ENCODE results near the gene SLC25A26. TPM values are rescaled to one million over a fixed set of nuclear protein-coding genes. Genes with fewer than 3 reads are reported as not detected.
"Not testable (repeated sequence)": the region's sequence is repeated elsewhere in the genome, so short reads cannot be mapped to it uniquely, and the experiment has no call there.

Gene SLC25A26
- polyA plus RNA-seq, 5 donors: 18.3 to 29.5 (median 24.3) TPM

DNA sequence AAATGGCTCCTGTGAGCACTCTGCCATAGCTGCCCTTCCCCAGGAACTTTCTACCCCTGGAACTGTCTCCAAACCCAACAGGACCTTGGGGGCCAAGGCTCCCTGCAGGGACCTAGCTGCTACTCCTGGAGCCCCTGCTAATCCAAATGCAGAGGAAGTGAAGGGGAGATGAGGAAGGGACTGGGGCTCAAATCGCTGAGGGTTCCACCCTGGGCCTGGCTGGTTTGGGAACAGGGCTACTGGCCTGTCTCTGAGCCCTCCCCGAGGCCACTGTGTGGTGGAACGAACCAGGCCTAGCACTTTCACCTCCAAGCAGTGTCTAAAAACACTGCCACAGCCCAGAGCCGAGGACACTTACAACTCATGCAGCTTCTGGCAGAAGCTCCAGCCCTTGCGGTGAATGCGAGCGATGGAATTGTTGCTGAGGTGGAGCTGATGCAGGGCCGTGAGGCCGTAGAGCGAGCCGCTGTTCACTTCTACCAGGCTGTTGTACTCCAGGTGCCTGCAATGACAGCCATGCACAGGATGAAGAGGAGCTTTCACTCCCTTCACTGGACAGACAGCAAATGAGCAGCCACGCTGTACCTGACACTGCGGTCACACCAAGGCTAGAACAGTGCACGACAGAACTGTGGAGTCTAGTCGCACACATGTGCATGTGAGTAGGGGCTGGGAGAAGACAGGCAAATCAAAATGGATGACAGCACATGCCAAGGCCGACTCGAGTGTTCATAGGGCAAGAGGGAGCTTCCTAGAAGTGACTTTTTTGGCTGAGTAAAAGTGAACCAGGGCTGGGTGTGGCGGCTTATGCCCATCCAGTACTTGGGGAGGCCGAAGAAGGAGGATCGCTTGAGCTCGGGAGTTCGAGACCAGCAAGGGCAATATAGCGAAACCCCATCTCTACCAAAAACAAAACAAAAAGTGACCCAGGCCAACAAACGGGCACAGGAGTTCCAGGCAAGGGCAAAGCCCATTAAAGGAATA lies 189.3 kb downstream of the SLC25A26 start:
- DNase-seq: no peak

DNA sequence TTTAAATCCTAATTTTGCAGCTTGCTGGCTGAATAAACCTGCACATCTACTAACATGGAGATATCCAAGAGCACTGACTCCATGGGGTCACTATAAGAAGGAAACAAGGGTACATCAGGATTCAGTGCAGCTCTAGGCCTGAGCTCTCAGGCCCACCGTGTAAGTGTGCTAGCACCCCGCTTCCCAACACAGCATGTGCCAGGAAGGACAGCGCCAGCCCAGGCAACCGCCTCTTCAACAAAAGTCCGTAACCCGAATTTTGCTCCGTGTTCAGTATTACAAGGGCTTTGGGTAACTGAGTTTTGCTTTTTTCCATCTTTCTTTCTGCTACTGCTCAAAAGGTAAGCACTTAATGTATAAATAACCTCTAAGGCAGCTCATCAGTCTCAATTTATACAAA lies 190.2 kb downstream of the SLC25A26 start:
- no peak for DNase-seq

DNA sequence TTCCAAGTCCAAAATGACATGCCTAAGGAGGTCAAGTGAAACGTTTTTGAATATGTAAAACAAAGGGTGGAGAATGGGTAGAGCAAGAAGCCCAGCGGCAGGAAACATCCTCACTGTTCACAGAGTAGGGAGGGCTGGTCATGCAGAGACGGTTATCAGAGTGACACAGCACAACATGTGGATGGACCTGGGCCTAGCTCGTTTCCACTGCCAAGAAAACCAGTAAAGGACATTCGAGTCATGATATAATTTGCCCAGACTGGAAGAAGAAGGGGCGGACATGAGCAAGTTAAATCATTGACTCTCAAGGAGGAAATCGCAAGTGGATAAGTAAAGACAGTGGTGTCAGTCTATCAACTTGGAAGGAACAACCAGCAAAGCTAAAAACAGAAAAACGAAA lies 190.7 kb downstream of the SLC25A26 start:
- no peak for DNase-seq

DNA sequence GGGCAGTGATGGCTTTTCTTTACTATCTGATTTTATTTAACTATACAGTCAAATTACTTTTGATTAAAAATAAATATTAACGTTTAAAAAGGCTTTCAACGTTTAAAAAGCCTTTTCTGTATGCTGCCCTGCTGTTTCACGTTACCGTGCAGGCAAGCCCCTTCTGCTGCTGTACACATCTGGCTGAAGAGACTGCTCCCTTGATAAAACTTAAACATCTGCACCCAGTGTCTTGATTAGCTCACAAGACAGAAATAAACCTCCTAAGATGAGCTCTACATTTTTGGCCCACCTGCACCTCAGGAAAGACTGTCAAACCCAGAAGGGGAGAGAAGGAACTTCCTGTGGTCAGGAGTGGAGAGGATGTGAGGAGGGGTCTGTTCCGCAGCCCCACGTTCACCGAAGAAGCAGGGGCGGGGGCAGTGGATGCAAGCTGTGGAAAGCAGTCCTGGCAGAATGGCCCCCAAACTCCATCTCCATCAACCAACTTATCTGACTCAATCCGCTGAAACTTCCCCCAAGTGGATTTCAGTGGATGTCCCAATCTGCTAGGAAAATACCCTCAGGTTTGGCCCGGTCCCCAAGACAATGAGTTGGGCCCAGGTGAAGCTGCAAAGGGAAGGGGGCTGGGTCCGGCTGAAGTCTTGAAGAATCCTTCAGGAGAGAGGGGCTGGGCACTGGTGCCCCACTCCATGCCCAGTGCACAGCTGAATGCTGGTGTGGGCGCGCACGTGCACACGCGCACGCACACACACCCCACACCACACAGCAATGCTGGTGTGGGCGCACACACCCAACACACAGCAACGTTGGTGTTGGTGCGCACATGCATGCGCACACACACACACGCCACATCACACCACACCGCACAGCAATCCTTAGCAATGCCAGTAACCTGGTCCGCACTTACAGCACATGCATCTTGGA lies 191.4 kb downstream of the SLC25A26 start:
- no peak for DNase-seq

DNA sequence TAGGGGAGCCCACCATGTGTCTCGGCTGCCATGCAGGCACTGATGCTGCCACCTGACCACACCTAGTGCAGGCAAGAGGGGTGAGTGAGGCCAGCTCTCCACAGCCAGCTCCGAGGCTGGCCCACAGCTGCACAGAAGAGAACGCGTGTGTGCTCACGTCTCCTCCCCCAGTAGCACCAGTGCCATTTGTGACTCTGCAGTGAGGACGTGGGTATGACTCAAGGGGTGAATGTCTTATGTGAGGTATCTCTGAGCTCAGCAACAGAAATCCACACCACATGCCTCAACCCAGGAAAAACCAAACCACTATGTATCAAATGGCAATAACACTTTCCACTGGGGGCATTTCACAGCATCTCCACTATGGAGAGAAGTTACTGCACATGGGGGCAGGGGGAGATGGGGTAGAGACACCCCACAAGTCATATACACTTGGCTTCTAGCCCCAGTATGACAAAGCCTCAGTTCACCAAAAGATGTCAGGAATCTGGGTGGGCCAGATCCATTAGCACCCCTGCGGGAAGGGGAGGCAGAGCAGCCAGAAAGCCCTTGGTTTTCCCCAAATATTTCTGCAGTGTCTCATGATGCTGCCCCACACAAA lies 192.4 kb downstream of the SLC25A26 start:
- no peak for DNase-seq

DNA sequence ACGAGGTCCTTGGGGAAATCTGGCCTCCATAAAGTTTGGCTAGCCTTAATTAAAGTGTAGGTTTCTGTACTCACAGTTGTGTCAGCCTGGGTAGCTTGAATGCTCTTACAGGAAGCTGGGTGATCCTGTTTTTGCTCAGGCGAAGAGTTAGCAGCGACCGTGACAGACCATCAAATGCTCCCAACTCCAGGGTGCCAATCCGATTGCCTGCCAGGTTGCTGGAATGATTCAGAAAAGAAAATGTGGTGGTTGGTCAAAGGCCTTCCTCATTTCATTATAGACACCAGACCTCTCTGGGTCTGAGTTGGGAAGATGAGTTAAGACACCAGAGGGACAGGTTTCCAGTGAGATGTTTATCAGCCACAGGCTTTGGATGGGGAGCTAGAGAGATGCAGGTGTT lies 194.0 kb downstream of the SLC25A26 start:
- no peak for DNase-seq

DNA sequence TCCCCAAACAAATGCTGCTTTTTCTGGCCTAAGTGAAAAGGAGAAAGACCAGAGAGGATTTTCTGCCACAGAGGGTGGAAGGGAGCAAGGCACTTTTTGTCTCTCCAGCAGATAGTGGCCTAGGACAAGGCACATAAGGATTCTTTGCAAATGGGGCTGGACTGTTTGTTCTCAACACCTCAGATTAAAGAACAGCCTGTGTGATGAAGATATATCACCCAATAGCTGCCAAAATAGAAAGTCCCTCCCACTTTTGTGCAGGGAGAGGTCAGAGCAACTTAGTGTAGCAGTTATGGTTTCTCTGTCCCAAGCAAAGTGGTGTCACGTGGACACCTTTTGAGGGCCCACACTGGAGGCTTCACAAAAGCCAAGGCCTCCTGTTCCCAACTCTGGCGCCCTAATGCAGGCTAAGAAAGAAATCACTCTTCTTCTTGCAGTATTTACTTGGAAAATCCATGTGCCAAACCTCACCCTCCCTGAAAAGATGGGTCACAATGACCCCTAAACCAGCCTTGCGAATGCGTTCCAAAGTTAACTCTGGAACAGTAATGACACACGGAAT lies 195.1 kb downstream of the SLC25A26 start:
- DNase-seq: no peak

DNA sequence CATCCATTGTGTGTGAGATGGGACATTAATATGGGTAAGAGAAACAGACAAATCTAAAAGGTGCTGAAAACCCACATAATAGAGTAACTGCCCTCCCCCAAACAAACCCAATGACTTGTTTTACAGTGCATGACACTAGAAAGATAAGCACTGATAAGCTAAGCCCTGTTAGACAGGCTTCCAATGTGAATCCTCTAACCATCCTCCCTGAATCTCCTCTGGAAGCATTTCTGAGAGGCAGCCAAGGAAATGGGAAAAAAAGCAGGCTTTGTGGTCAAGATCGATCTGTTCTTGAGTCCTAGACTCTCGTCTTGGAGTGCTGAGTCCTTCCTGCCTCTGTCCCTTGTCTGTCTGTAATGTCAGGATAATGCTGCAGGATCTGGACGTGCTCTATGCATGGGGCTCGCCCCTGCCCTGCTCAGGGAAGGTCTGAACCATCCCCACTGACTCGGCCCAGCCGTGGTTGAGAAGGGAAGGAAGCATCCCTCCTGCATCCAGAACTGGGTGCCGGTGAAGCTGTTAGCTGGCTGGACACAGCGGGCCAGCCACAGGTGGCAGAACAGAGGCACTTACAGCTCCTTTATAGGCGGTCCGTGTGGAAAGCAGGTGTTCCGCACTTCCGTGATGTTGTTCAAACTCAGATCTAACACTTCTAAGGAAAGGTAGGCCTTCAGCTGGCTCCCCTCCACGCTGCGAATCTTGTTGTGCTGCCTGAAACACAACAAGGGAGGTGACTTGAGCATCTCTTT lies 195.9 kb downstream of the SLC25A26 start:
- DNase-seq: no peak

DNA sequence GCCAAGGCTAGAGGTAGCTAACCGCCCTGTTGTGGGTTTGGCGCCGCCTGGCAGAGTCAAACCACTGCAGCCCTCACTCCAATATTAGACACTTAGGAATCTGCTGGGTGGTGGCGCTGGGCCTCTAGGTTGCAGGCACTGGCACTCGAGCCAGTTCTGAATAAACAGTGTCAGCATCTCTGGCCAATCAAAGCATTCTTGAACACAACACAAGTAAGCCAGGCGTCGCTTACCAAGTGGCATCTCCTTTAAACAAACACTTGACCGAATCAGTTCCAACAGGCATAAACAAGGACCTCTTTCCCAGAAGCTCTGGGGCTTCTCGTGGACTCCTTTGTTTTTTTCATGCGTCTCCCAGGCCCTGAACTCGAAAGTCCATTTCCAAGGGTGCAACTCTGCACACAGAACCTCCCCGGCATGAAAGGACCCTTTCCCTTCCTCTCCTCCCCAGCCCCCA lies 197.7 kb downstream of the SLC25A26 start:
- DNase-seq: no peak

DNA sequence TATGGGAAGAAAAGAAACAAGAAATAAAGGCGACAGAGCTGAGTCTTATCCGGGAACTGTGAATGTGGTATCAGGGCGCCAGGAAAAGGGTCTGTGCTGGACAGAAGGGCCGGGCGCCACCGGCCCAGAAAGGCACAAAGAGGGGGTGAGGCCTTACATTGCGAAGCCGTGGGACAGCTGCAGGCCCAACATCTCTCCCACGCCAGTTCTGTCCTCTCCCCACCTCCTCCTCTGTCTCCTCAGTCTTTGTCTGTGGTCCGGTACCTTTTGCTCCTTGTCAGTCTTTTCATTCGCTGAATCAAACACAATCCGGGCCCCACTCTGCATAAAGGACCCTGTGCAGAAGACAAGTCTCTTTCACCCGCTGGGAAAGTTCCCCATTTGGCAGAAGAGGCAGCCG lies 198.2 kb downstream of the SLC25A26 start:
- DNase-seq: no peak

DNA sequence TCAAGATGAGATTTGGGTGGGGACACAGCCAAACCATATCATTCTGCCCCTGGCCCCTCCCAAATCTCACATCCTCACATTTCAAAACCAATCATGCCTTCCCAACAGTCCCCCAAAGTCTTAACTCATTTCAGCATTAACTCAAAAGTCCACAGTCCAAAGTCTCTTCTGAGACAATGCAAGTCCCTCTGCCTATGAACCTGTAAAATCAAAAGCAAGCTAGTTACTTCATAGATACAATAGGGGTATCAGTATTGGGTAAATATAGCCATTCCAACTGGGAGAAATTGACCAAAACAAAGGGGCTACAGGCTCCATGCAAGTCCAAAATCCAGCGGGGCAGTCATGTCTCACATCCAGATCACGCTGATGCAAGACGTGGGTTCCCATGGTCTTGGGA lies 200.3 kb downstream of the SLC25A26 start:
- not testable (repeated sequence) for DNase-seq

DNA sequence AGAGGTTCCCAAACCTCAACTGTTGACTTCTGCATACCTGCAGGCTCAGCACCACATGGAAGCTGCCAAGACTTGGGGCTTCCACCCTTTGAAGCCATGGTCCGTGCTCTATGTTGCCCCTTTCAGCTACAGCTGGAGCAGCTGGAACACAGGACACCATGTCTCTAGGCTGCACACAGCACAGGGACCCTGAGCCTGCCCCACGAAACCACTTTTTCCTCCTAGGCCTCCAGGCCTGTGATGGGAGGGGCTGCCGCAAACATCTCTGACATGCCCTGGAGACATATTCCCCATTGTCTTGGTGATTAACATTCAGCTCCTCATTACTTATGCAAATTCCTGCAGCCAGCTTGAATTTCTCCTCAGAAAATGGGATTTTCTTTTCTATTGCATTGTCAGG lies 201.1 kb downstream of the SLC25A26 start:
- not testable (repeated sequence) for DNase-seq

DNA sequence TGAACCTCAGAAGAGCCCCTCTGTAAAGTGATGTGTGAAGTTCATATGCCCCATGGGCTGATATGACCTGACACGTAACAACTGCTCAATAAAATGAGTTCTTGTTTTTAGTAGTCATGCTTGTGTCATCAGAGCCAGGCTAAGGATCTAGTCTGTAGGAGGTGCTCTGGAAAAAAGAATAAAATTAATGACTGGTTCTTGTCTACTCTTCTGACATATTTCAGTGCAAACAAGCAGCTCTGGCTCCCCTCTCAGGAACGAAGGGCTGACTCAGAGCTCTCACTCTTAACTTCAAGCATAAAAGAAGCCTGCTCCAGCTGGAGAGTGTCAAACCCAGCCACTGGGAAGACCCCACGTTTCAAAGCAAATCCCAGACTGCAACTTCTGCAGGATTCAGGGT lies 203.0 kb downstream of the SLC25A26 start:
- DNase-seq: no peak

DNA sequence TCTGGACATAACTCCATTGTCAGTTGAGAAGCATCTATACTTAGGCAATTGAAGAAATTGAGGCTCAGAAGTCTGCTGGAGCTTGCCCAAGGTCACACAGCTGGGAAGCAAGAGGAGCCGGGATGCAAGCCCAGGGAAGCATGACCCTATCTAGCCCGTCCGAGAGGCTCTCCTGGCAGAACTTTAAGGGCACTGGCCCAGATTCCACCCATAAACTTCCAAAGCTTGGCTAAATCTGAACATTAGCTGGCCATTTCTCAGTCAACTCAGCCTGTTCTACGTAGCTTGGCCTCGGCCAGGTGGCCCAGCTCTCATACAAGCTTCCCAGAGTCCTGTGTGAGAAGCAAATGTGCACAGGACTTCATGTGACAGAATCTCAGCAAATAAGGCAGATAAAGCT lies 204.2 kb downstream of the SLC25A26 start:
- DNase-seq: no peak

DNA sequence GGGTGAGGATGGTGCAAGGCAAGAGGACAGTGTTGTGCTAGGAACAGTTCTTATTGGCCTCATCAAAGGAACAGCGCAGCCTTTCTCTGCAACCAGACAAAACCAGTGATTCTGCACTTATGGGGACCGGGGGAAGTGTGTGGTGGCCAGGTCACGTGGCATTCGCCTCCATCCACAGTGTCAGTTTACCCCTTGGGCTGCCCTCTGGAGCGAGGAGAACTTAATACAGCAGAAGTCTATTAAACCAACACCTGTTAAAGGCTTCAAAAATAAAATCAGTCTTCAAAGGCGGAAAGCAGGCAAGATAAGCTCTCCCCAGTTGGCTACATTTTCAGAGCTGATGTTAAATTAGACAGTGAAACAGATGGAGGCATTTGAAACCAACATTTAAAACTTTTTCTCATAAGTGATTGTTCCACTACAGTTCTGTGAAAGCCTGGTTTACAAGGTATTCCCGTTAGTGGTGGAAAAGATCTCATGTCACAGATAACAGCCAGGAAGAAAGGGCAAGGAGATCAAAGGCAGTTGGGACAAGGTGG lies 204.8 kb downstream of the SLC25A26 start:
- DNase-seq: no peak

DNA sequence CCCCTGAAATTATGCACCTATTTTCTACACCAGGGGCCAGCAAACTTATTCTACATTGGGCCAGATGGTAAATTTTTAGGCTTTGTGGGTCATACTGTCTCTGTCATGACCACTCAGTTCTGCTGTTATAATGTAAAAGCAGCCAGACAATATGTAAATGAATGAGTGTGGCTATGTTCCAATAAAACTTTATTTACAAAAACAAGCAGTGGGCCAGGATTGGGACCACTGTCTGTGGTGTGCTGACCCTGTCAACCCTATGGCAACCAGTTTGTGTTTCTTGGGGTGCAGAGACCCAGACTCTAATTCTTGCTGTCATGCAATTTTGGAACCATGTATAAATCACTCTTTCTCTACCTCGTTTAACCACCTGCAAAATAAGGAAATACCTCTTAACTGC lies 205.3 kb downstream of the SLC25A26 start:
- DNase-seq: no peak

DNA sequence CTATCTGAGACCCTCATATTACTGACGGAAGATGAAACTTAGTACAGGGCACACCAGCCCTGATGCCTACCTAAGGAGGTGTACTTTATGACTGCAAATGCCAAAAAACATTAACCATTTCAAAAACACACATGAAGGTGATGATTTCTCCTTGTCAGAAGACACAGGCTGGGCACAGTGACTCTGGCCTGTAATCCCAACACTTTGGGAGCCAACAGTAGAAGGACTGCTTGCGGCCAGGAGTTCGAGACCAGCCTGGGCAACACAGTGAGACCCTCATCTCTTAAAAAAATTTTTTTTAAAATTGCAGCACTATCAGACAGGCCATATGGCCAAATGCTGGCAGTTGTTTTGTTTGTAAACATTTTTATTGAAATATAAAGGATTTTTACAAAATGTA lies 206.6 kb downstream of the SLC25A26 start:
- no peak for DNase-seq

DNA sequence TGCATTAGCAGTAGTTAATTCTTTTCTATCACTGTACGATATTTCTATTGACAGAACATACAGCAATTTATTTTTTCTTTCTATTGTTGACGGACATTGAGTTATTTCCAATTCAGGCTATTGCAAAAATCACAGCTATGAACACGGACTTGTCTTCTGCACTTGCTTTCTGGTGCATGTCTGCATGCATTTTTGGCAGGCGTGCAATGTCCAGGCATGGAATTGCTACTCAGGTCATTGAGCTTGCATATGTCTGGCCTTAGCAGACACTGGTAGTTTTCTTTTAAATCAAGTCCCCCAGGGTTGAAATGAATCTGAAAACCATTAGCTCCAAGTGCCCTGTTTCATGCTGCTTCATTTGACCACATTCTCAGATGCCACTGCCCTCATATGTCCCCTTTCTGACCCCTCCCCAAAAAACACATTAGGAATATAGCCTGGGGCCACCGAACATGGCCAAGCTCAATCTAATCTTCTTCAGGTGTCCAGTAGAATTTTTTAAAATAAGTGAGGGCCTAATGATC lies 207.2 kb downstream of the SLC25A26 start:
- DNase-seq: no peak

Data from right lung (tissue), 5 donors.